Neural cell (in vitro differentiated cells): ENCODE data around the gene C9orf78.

ENCODE experiments used
- EZH2 ChIP-seq: fragments of 200-600, 300-800 bp; shearing (Covaris generic), sonication (generic); IDR thresholded peaks from 2 replicates; pipeline ENCODE4 v1.6.1; 2014; ENCODE audit warnings: antibody characterized with exemption, low read length, borderline replicate concordance, mild to moderate bottlenecking; ENCODE audit not compliant: insufficient read depth, poor library complexity, severe bottlenecking
- POLR2AphosphoS5 ChIP-seq: IDR thresholded peaks from 2 replicates; pipeline ENCODE4 v1.6.1; 2012
- SMC3 ChIP-seq: fragments of 450-650 bp; conservative IDR thresholded peaks from 2 replicates; pipeline ENCODE4 v1.6.1; 2014; ENCODE audit warnings: antibody characterized with exemption, mild to moderate bottlenecking, moderate library complexity; ENCODE audit not compliant: poor library complexity
- TAF1 ChIP-seq: IDR thresholded peaks from 2 replicates; pipeline ENCODE4 v1.6.1; 2012; ENCODE audit warnings: low read depth
- TF ChIP-seq, protein P1 (sequence below): fragments of 450-650 bp; IDR thresholded peaks from 2 replicates; pipeline ENCODE4 v1.5.1; 2014; ENCODE audit warnings: antibody characterized with exemption, mild to moderate bottlenecking, moderate library complexity; ENCODE audit not compliant: poor library complexity, severe bottlenecking
- TF ChIP-seq, protein P2 (sequence below): IDR thresholded peaks from 2 replicates; pipeline ENCODE4 v1.6.1; 2012; ENCODE audit warnings: borderline replicate concordance

DNA sequence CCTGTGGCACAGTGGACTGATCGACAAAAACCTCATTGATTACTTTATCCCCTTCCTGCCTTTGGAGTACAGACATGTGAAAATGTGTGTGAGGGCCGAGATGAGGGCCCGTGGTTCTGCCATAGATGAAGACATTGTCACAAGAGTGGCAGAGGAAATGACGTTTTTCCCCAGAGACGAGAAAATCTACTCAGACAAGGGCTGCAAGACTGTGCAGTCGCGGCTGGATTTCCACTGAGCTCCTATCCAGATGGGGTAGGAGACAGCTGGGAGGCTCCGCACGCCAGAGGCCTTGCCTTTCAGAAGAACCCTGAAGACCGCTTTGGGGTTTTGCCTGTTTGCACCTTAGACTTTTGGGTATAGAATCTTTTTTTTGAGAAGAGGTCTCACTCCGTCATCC, 25.7 kb downstream of the C9orf78 start:
- no peak for TF ChIP-seq SMC3
- TF ChIP-seq, protein P1, sequence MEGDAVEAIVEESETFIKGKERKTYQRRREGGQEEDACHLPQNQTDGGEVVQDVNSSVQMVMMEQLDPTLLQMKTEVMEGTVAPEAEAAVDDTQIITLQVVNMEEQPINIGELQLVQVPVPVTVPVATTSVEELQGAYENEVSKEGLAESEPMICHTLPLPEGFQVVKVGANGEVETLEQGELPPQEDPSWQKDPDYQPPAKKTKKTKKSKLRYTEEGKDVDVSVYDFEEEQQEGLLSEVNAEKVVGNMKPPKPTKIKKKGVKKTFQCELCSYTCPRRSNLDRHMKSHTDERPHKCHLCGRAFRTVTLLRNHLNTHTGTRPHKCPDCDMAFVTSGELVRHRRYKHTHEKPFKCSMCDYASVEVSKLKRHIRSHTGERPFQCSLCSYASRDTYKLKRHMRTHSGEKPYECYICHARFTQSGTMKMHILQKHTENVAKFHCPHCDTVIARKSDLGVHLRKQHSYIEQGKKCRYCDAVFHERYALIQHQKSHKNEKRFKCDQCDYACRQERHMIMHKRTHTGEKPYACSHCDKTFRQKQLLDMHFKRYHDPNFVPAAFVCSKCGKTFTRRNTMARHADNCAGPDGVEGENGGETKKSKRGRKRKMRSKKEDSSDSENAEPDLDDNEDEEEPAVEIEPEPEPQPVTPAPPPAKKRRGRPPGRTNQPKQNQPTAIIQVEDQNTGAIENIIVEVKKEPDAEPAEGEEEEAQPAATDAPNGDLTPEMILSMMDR = no peak
- TF ChIP-seq POLR2AphosphoS5 = no peak
- TF ChIP-seq, protein P2, sequence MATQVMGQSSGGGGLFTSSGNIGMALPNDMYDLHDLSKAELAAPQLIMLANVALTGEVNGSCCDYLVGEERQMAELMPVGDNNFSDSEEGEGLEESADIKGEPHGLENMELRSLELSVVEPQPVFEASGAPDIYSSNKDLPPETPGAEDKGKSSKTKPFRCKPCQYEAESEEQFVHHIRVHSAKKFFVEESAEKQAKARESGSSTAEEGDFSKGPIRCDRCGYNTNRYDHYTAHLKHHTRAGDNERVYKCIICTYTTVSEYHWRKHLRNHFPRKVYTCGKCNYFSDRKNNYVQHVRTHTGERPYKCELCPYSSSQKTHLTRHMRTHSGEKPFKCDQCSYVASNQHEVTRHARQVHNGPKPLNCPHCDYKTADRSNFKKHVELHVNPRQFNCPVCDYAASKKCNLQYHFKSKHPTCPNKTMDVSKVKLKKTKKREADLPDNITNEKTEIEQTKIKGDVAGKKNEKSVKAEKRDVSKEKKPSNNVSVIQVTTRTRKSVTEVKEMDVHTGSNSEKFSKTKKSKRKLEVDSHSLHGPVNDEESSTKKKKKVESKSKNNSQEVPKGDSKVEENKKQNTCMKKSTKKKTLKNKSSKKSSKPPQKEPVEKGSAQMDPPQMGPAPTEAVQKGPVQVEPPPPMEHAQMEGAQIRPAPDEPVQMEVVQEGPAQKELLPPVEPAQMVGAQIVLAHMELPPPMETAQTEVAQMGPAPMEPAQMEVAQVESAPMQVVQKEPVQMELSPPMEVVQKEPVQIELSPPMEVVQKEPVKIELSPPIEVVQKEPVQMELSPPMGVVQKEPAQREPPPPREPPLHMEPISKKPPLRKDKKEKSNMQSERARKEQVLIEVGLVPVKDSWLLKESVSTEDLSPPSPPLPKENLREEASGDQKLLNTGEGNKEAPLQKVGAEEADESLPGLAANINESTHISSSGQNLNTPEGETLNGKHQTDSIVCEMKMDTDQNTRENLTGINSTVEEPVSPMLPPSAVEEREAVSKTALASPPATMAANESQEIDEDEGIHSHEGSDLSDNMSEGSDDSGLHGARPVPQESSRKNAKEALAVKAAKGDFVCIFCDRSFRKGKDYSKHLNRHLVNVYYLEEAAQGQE = no peak
- no peak for TF ChIP-seq EZH2
- no peak for TF ChIP-seq TAF1
